ENCODE data around the gene THAP2. TPM values are rescaled to one million over a fixed set of nuclear protein-coding genes. Genes with fewer than 3 reads are reported as not detected.

Gene THAP2
- total and polyA plus RNA-seq, 2 donors (not counting 3 experiments of a cell fraction or from before 2014, with no cell fraction given): 1.4 to 4.4 TPM

DNA sequence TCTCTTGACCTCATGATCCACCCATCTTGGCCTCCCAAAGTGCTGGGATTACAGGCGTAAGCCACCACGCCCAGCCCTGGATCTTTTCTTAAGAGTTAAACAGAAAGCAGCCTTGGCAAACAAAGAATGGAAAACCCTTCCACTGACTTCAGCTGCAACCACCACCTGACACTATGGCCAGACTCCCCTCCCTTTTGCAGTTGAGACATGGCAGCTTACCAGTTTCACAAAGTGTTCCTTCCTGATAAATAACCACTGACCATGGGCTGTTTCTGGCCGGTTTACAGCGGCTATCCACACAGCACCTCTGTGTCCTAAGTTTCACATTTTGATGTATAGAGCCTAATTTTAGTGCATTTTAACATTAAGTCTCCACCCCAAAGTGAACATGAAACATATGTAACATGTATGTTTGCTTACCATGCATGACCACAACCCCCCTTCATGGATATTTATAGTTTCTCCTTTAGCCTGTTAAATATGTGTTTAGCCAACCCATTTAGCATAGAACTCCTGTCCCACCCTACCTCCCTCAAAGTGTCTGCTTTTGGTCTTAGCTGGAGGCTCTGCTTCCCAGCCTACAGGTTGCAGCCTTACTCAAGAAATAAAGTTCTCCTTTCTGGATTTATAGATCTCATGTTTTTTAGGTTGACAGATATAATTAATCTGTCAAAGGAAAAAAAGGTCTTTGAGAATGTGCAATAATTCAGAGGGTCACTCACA is 57.8 kb downstream of the THAP2 start:
- Histone ChIP-seq H3K79me2 (ENCODE audit: control insufficient read depth, insufficient read depth, low read length) (no peaks in the 10 kb centered on the region), H3K27ac (ENCODE audit: insufficient read depth, low read depth, low read length) (no peak overlapping the region), H3K36me3 (ENCODE audit: control insufficient read depth in 2 of 2, extremely low read depth in 1 of 2, insufficient read depth in 2 of 2, low read length in 2 of 2) (no peaks in the 10 kb centered on the region), H3K4me1 (ENCODE audit: control insufficient read depth, extremely low read depth, insufficient read depth, low read length) (no peaks in the 10 kb centered on the region), H2AFZ (ENCODE audit: low read depth, low read length) (no peak overlapping the region), H3K4me3 (replicated peaks in 1 of 3; ENCODE audit: insufficient read depth in 1 of 3, low read depth in 1 of 3, low read length in 3 of 3) (no peak overlapping the region), H3K9ac (replicated peaks; ENCODE audit: extremely low read depth, insufficient read depth, low read length) (no peak overlapping the region), H3K27me3 (ENCODE audit: control insufficient read depth in 2 of 2, insufficient read depth in 2 of 2, low read length in 2 of 2) (peaks cover 0 to 2% of the 10 kb centered on the region in 2 experiments), H3K9me3 (replicated peaks; ENCODE audit: control insufficient read depth, insufficient read depth, low read length) (no peaks in the 10 kb centered on the region), H3K9me1 (replicated peaks; ENCODE audit: control insufficient read depth, extremely low read depth, insufficient read depth, low read length) (no peaks in the 10 kb centered on the region), H4K20me1 (replicated peaks; ENCODE audit: control insufficient read depth, extremely low read depth, insufficient read depth, low read length) (no peaks in the 10 kb centered on the region), H3K4me2 (ENCODE audit: insufficient read depth, low read length) (no peak overlapping the region)
- TF ChIP-seq JUN (IDR thresholded peaks at IDR 0.05; ENCODE audit: borderline replicate concordance, insufficient read depth, insufficient read length, low read depth) (no peak), FOS (IDR thresholded peaks at IDR 0.05; ENCODE audit: borderline replicate concordance, insufficient read depth, low read length) (no peak), POLR2A (IDR thresholded peaks at IDR 0.05; ENCODE audit: low read depth, low read length) (no peak), MYC (IDR thresholded peaks at IDR 0.05; ENCODE audit: low read depth, low read length) (no peak), GATA2 (IDR thresholded peaks at IDR 0.05; ENCODE audit: insufficient read depth, insufficient read length, low read depth, low read length) (no peak), POLR2AphosphoS5 (IDR thresholded peaks at IDR 0.05; ENCODE audit: insufficient read depth, low read depth, low read length) (no peak), EZH2 (IDR thresholded peaks at IDR 0.05; ENCODE audit: borderline replicate concordance, low read depth, low read length, severe bottlenecking) (no peak)
- TF ChIP-seq, protein P1, sequence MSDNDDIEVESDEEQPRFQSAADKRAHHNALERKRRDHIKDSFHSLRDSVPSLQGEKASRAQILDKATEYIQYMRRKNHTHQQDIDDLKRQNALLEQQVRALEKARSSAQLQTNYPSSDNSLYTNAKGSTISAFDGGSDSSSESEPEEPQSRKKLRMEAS (IDR thresholded peaks at IDR 0.05; ENCODE audit: insufficient read depth, insufficient read length): no peak
- TF ChIP-seq, protein P2, sequence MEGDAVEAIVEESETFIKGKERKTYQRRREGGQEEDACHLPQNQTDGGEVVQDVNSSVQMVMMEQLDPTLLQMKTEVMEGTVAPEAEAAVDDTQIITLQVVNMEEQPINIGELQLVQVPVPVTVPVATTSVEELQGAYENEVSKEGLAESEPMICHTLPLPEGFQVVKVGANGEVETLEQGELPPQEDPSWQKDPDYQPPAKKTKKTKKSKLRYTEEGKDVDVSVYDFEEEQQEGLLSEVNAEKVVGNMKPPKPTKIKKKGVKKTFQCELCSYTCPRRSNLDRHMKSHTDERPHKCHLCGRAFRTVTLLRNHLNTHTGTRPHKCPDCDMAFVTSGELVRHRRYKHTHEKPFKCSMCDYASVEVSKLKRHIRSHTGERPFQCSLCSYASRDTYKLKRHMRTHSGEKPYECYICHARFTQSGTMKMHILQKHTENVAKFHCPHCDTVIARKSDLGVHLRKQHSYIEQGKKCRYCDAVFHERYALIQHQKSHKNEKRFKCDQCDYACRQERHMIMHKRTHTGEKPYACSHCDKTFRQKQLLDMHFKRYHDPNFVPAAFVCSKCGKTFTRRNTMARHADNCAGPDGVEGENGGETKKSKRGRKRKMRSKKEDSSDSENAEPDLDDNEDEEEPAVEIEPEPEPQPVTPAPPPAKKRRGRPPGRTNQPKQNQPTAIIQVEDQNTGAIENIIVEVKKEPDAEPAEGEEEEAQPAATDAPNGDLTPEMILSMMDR (IDR thresholded peaks at IDR 0.05; ENCODE audit: extremely low read depth in 1 of 2, insufficient read depth in 1 of 2, low read depth in 1 of 2, low read length in 2 of 2): no peak
- DNase-seq (ENCODE audit: low read depth, low spot score) (no peak), FAIRE-seq (no peak)
- ChIA-PET POLR2A (no interaction called here), CTCF (interaction anchor here (0.8 kb wide), 1 partner anchor 32 kb away, joined by 3 read pairs; the partner anchor contains the start of gene RAB21)
- BruUV-seq (replicated peaks): no TSS peak
- dilution Hi-C loops (cut with MboI; ENCODE audit: extremely low pct_ligation_motif_present, low sequenced_read_pairs): no loop called here
- intact Hi-C loops (cut with micrococcal nuclease): no loop called here

Measured in endothelial cell of umbilical vein (primary cell).